Panc1 (cell line): ENCODE results near the gene CENPE. TPM values are rescaled to one million over a fixed set of nuclear protein-coding genes. Genes with fewer than 3 reads are reported as not detected.

ENCODE experiments used
- ATAC-seq: fragments of 200-7000 bp; cut with Tn5 transposase; 2 replicates; pipeline ENCODE4 v1.9.1; 2020; ENCODE audit warnings: mild to moderate bottlenecking, moderate library complexity
- BruUV-seq: library from RNA; stranded (reverse); fragments of 400-500 nt; replicated peaks from 2 replicates; lab custom pipeline; 2021; lab: Mats Ljungman, UMichigan
- CTCF ChIA-PET: fragments of 300-600 bp; sonication (Branson Sonifier 250); formaldehyde crosslinking; loops from one replicate; lab custom pipeline; 2022; ENCODE audit warnings: antibody characterized with exemption; lab: Charles Lee
- POLR2A ChIA-PET: fragments of 300-600 bp; sonication (Branson Sonifier 250); formaldehyde crosslinking; loops from one replicate; lab custom pipeline; 2022; ENCODE audit warnings: antibody characterized with exemption; lab: Charles Lee
- DNase-seq: peaks from one replicate; pipeline ENCODE4 v3.0.0-alpha.2; 2010; ENCODE audit warnings: low read depth, low spot score
- H3K27ac ChIP-seq: 2 replicates; pipeline ENCODE4 v1.5.1; 2011; ENCODE audit warnings: mild to moderate bottlenecking, low read length, inconsistent platforms
- H3K27me3 ChIP-seq: fragments of 200-500 bp; sonication (Bioruptor generic); 2 replicates; pipeline ENCODE4 v1.6.0; 2014; ENCODE audit warnings: low read length, inconsistent platforms; ENCODE audit not compliant: control insufficient read depth, insufficient read depth
- H3K36me3 ChIP-seq: fragments of 200-500 bp; sonication (Bioruptor generic); 2 replicates; pipeline ENCODE4 v1.5.1; 2014; ENCODE audit warnings: inconsistent platforms, mild to moderate bottlenecking, low read length, moderate library complexity; ENCODE audit not compliant: control insufficient read depth, insufficient read depth
- H3K4me1 ChIP-seq: 2 replicates; pipeline ENCODE4 v1.5.1; 2011; ENCODE audit warnings: inconsistent platforms, mild to moderate bottlenecking, low read length, moderate library complexity; ENCODE audit not compliant: control insufficient read depth, insufficient read depth
- H3K4me3 ChIP-seq, 2 experiments: 2 replicates each; pipeline ENCODE4 v1.5.1; 2011 to 2012; ENCODE audit warnings: low read depth in 2 of 2, low read length in 2 of 2, mild to moderate bottlenecking in 2 of 2, inconsistent platforms in 1 of 2, moderate library complexity in 1 of 2
- H3K9me3 ChIP-seq: fragments of 200-500 bp; sonication (Bioruptor generic); 2 replicates; pipeline ENCODE4 v1.5.1; 2014; ENCODE audit warnings: low read depth, mild to moderate bottlenecking, inconsistent platforms, low read length, moderate library complexity; ENCODE audit not compliant: control insufficient read depth, insufficient read depth
- CTCF ChIP-seq: fragments of 450-650 bp; IDR thresholded peaks from 2 replicates; pipeline ENCODE4 v1.5.1; 2017; ENCODE audit warnings: mild to moderate bottlenecking
- POLR2AphosphoS5 ChIP-seq: IDR thresholded peaks from 2 replicates; pipeline ENCODE4 v1.6.1; 2012; ENCODE audit warnings: mild to moderate bottlenecking, low read depth, low read length, moderate library complexity
- REST ChIP-seq, 2 experiments: IDR thresholded peaks; 2 replicates each; pipeline ENCODE4 v1.6.1; 2011 to 2012; ENCODE audit warnings: low read depth in 2 of 2, control low read depth in 1 of 2, low read length in 1 of 2, mild to moderate bottlenecking in 1 of 2, moderate library complexity in 1 of 2; ENCODE audit not compliant: insufficient read depth in 1 of 2
- SIN3A ChIP-seq: IDR thresholded peaks from 2 replicates; pipeline ENCODE4 v1.6.1; 2012; ENCODE audit warnings: low read depth, mild to moderate bottlenecking, low read length, moderate library complexity, borderline replicate concordance; ENCODE audit not compliant: insufficient read depth
- TCF7L2 ChIP-seq: IDR thresholded peaks from 2 replicates; pipeline ENCODE4 v1.6.1; 2011; ENCODE audit warnings: mild to moderate bottlenecking, low read depth, low read length, inconsistent platforms
- in situ Hi-C: cut with HindIII; loops from 2 replicates; pipeline ENCODE4 v1.10.0; 2016; ENCODE audit warnings: low sequenced_read_pairs, low pct_unique_long_range_greater_than_20kb
- intact Hi-C: fragments of 100-400 bp; cut with micrococcal nuclease; formaldehyde crosslinking; loops from one replicate; pipeline ENCODE4 v1.10.0; 2022; ENCODE audit not compliant: unreplicated experiment
- total RNA-seq: library from RNA; stranded (reverse); gene quantifications from one replicate; pipeline ENCODE4 v1.2.1, GENCODE V29; 2021; ENCODE audit not compliant: unreplicated experiment

Gene CENPE
- total RNA-seq, 1 experiment from 2014 or later = 25.2 TPM

- DNase-seq = no peak
- in situ Hi-C loops = no loop called here
- intact Hi-C loops = loop anchor here (5.0 to 10.0 kb wide), 2 partner anchors 473 to 670 kb away; no protein-coding TSS in a partner anchor
- no peaks in the 10 kb centered on the region for H3K9me3 ChIP-seq
- no TSS peak for BruUV-seq
- ChIA-PET CTCF (no interaction called here), POLR2A (no interaction called here)
- TF ChIP-seq SIN3A (no peak), POLR2AphosphoS5 (no peak), CTCF (no peak), REST (IDR thresholded peaks at IDR 0.05; ENCODE audit: insufficient read depth in 1 of 2, low read depth in 2 of 2, low read length in 1 of 2) (no peak), TCF7L2 (no peak)
- no peak for ATAC-seq
- H3K36me3 ChIP-seq = no peaks in the 10 kb centered on the region
- H3K4me1 ChIP-seq = no peaks in the 10 kb centered on the region; the same call in 1 of the 2 replicates
- H3K27ac ChIP-seq = no peak overlapping the region
- no peak overlapping the region for H3K4me3 ChIP-seq
- no peaks in the 10 kb centered on the region for H3K27me3 ChIP-seq
Measured at GRCh38 chr4:103095080-103095479, 103.1 kb downstream of the CENPE start.

- Histone ChIP-seq H3K36me3 (no peaks in the 10 kb centered on the region), H3K4me1 (no peaks in the 10 kb centered on the region), H3K4me3 (no peak overlapping the region), H3K27ac (no peak overlapping the region), H3K9me3 (no peaks in the 10 kb centered on the region), H3K27me3 (no peaks in the 10 kb centered on the region)
- no TSS peak for BruUV-seq
- POLR2A ChIA-PET = interaction anchor here (0.6 kb wide), 1 partner anchor 11 kb away, joined by 3 read pairs; no protein-coding TSS in a partner anchor
- intact Hi-C loops (loop anchor here (10.0 kb wide), 1 partner anchor 667 kb away; no protein-coding TSS in a partner anchor), in situ Hi-C loops (no loop called here)
- CTCF ChIA-PET = interaction anchor here (0.7 kb wide), 1 partner anchor 220 kb away, joined by 3 read pairs; no protein-coding TSS in a partner anchor
- DNase-seq (no peak), ATAC-seq (no peak)
- TF ChIP-seq CTCF = no peak
- TF ChIP-seq TCF7L2 = no peak
- TF ChIP-seq POLR2AphosphoS5 = no peak
- TF ChIP-seq SIN3A = no peak
- no peak for TF ChIP-seq REST (IDR thresholded peaks at IDR 0.05; ENCODE audit: insufficient read depth in 1 of 2, low read depth in 2 of 2, low read length in 1 of 2)
Measured at GRCh38 chr4:103092245-103092644, 105.9 kb downstream of the CENPE start.
